Heart left ventricle (tissue), 13 donors: ENCODE results near the gene STRA8.

Source experiments
- CTCF ChIP-seq, 12 donors: fragments of 200-600 bp; sonication (generic) in 4 of 12; IDR thresholded peaks; one replicate each; pipeline versions ENCODE4 v1.5.0 to v1.8.0; 2018 to 2022; ENCODE audit warnings: antibody characterized with exemption in 12 of 12, mild to moderate bottlenecking in 5 of 12
- POLR2A ChIP-seq, 2 donors: fragments of 450-650 bp; IDR thresholded peaks; one replicate each; pipeline ENCODE4 v1.6.1; 2017; ENCODE audit warnings: antibody characterized with exemption in 2 of 2, mild to moderate bottlenecking in 2 of 2, moderate library complexity in 2 of 2
- donor health status: ischemic (EF 13 %, LVEDD 7.1; RV severe dilation, severe dysfunction).
- donor health status: DM: no; HTN: yes; CAD: no.
- donor health status: DM: no; HTN: no; CAD: no.
- donor health status: ischemic (EF 25% LVEDD 6.9; RV normal size, moderate dysfunction).
- donor health status: ischemic (EF 25% LVEDD 5.7; RV mildly dilated, moderate dysfunction).
- donor health status: ischemic (EF 35%, LVEDD 5.7; RV mildly dilated, moderate dysfunction).
- donor health status: nonischemic (EF 11% LVEDD 7.7; RV severe dilation, severe dysfunction).
- donor health status: DM: yes; HTN: yes; CAD: no.
- donor health status: PGD.
- donor health status: ischemic (EF 29% LVEDD 5.4; RV normal size, mild dysfunction).
- donor health status: nonischemic (EF 23%, LVEDD 6.1; RV moderate dilation, normal function).

GRCh38 chr7:135224027-135224426 lies 9.6 kb upstream of the STRA8 start:
- TF ChIP-seq POLR2A (IDR thresholded peaks at IDR 0.05) (no peak), CTCF (IDR thresholded peaks at IDR 0.05) (no peak)
